Epidermal melanocyte (primary cell): ENCODE results near the gene MARCHF4.

ENCODE experiments used
- DNase-seq: peaks from one replicate; pipeline ENCODE4 v3.0.0; 2011; ENCODE audit warnings: low spot score; ENCODE audit not compliant: insufficient read length

MARCHF4 gene

GRCh38 chr2:216351172-216351925 lies 20.9 kb downstream of the MARCHF4 start:
- DNase-seq, result no peak

- DNase-seq, result no peak
Observed at GRCh38 chr2:216350214-216350791, 22.0 kb downstream of the MARCHF4 start.

GRCh38 chr2:216349366-216349765 lies 22.9 kb downstream of the MARCHF4 start:
- no peak for DNase-seq

DNA sequence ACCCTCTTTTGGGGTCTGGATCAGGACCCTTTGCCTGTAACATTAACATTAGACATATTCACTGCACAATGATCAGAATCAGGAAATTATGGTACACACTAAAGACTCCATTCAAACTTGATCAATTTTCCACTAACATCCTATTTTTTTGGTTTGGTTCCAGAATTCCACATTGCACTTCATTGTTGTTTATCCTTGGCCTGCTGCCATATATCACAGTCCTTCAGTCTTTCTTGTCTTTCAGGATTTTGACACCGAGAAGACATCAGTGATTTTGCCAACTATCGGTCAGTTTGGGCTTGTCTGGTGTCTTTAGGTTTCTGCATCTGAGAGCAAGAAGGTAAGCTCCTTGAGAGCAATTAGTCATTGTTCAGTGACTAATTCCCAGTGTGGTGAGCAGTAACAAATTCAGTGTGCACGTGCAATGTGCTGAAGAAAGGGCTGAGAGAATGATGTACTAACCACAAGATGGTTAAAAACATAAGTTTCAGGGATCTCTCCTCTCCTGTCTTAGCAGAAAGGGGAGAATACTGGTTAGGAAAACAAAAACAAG lies 23.5 kb downstream of the MARCHF4 start:
- no peak for DNase-seq

DNA sequence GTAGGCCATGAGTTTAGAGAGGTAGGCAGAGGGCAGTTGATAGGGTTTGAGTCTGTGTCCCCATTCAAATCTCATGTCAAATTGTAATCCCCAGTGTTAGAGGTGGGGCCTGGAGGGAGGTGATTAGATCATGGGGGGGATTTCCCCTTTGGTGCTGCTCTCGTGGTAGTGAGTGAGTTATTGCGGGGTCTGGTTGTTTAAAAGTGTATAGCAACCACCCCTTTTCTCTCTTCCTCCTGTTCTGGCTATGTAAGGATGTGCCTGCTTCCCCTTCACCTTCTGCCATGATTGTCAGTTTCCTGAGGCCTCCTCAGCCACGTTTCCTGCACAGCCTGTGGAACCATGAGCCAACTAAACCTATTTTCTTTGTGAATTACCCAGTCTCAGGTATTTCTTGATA lies 25.5 kb downstream of the MARCHF4 start:
- no peak for DNase-seq

DNA sequence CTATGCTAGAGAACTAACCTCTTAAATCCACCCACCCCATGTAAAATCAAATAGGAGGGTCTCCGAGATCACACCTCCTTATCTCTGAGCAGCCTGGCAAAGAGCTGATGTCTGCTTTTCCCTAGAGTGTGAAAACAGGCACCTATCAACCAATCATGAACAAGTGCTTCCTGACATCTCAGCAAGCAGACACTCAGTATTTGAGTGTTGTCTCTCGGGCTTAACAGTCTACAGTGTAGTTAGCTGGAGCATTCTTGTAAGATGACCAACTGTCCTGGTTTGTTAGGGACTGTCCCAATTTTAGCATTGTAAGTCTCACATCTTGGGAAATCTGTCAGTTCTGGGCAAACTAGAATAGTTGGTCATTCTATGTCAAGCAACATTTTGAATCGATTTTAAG lies 26.4 kb downstream of the MARCHF4 start:
- no peak for DNase-seq

DNA sequence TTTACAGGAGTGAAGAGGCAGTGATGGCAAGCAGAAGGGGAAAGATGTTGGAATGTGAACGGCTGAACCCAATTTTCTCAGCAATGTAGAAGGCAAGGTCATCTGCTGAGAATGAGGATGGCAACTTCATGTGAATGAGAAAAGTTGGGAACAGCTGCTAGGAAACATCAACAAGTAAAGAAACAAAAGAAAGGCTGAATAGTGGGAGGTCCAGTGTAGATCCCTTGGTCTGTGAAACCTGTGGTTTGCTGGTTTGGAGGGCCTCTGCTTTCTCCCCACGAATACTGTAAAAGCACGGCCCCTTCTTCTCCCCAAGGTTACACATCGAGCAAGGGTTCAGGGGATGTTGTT lies 27.4 kb downstream of the MARCHF4 start:
- DNase-seq, result no peak

DNA sequence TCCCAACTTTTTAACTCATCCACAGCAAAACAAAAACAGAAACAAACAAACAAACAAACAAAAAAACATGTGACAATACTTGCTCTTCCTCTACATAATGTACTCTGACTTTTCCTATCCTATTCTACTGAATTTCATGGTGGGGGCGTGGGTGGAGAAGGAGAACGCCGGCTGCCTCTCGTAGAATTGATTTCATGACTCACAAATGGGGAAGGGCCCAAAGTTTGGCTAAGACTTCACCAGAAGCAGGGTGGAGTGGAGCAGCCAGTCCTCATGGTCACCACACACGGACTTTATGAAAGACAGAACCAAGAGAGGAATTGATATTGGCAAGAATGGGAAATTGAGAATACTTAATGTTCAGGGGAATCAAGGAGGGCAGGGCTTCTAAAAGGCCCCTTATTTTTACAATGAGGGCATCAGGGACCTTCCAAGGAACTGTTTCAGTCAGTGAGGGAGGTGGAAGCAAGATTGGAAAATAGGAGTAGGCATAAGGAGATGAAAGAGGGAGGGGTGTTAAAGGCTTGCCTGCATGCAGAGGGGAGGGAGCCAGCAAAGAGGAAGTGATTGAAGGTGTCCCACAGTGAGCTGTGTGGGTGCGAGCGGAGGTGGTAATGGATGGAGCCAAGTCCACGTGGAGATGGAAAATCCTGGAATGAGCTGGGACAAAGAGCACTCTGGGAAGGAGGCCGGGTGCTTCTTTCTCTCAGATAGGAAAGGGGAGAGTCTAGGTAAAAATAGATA lies 27.9 kb downstream of the MARCHF4 start:
- DNase-seq, result no peak

DNA sequence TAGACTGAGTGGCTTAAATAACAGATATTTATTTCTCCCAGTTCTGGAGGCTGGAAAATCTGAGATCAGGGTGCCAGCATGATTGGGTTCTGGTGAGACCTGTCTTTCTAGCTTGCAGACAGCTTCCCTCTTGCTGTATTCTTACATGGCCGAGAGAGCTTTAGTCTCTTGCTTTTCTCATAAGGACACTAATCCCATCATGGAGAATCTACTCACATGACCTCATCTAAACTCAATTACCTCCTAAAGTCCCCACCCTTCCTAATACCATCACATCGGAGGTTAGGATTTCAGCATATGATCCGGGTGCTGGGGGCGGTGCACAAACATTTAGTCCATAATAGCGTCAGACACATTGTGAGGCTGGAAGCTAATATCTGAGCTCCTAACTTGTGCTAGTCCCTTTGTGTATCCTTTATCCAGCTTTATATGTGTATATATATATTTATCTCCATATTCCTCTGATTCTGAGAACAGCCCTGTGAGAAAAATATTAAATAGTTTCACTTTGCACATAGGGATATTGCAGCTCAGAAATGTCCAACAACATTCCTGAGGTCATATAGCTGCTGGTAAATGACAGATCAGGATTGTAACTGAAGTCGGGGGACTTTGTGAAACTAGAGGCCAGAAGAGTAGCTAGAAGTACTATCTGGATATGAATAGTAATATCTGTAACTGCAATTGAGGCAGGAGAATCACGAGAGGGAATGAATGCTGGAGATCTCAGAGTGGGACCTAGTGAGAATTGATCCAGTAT lies 28.9 kb downstream of the MARCHF4 start:
- DNase-seq, result no peak

DNA sequence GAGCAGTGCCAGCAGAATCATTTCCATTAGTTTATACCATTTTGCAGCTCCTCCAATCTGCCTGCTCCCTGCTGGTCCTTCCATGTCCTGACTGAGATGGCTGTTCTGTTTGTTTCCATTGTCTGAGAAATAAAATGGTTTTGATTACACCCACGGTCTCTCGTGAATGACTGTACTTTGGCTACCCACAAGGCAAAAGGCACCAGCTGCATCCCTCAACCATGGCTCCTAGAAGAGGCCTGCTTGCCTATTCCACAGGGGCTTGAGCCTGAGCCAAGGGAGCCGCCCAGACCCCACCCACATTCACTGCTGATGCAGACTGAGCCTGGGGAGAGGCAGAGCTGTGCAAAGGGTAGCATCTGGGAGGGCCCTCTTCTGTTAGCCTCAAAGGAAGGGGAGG lies 31.2 kb downstream of the MARCHF4 start:
- no peak for DNase-seq

DNA sequence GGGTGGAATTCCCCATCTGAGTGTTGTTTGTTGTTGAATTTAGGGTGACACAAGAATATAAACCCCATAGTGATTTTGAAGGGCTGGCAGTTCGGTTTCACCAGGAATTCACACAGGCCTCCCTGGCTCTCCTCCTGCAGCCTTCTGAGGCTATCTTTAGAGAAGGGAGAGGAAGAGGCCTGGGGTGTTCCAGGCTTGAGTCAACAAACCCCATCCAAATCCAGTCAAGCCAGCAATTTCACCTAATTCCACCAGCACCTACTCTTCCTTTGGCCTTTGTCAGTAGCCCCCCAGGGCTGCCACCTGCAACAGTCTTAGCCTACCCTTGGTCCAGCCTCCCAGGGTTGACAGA lies 32.0 kb downstream of the MARCHF4 start:
- no peak for DNase-seq

- no peak for DNase-seq
Observed at GRCh38 chr2:216339456-216340279, 32.6 kb downstream of the MARCHF4 start.

- DNase-seq, result no peak
Observed at GRCh38 chr2:216335252-216335651, 37.0 kb downstream of the MARCHF4 start.

- no peak for DNase-seq
Observed at GRCh38 chr2:216328347-216328746, 43.9 kb downstream of the MARCHF4 start.

DNA sequence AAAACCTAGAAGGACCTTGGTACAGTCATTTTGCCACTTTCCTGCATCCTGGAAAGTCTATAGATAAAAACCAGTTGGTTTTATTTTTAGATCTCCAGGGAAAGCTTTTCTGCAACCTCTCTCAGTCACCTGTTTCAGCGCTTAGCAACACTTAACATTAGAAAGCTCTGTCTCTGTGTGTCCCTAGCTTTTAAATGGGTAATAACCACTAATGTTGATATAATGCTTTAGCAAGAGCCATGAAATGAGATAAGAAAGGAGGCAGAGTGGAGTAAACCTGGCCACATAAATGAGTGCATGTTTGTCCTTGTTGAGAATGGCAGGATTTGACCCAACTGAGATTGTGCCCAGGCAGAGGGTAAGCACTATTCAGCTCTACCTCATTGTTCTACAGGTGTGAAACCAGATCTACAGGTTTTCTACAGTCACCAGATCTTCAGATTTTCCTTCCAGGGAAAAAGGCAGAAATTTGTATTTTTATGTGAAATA lies 44.8 kb downstream of the MARCHF4 start:
- DNase-seq, result no peak
